Panc1 (cell line): ENCODE measurements around the gene CACTIN. TPM values are rescaled to one million over a fixed set of nuclear protein-coding genes. Genes with fewer than 3 reads are reported as not detected.
"Not testable (repeated sequence)": the region's sequence is repeated elsewhere in the genome, so short reads cannot be mapped to it uniquely, and the experiment has no call there.

Source experiments
- ATAC-seq: fragments of 200-7000 bp; cut with Tn5 transposase; 2 replicates; pipeline ENCODE4 v1.9.1; 2020; ENCODE audit warnings: mild to moderate bottlenecking, moderate library complexity
- BruUV-seq: library from RNA; stranded (reverse); fragments of 400-500 nt; replicated peaks from 2 replicates; lab custom pipeline; 2021; lab: Mats Ljungman, UMichigan
- CTCF ChIA-PET: fragments of 300-600 bp; sonication (Branson Sonifier 250); formaldehyde crosslinking; loops from one replicate; lab custom pipeline; 2022; ENCODE audit warnings: antibody characterized with exemption; lab: Charles Lee
- POLR2A ChIA-PET: fragments of 300-600 bp; sonication (Branson Sonifier 250); formaldehyde crosslinking; loops from one replicate; lab custom pipeline; 2022; ENCODE audit warnings: antibody characterized with exemption; lab: Charles Lee
- DNase-seq: peaks from one replicate; pipeline ENCODE4 v3.0.0-alpha.2; 2010; ENCODE audit warnings: low read depth, low spot score
- H3K27ac ChIP-seq: 2 replicates; pipeline ENCODE4 v1.5.1; 2011; ENCODE audit warnings: mild to moderate bottlenecking, low read length, inconsistent platforms
- H3K27me3 ChIP-seq: fragments of 200-500 bp; sonication (Bioruptor generic); 2 replicates; pipeline ENCODE4 v1.6.0; 2014; ENCODE audit warnings: low read length, inconsistent platforms; ENCODE audit not compliant: control insufficient read depth, insufficient read depth
- H3K36me3 ChIP-seq: fragments of 200-500 bp; sonication (Bioruptor generic); 2 replicates; pipeline ENCODE4 v1.5.1; 2014; ENCODE audit warnings: inconsistent platforms, mild to moderate bottlenecking, low read length, moderate library complexity; ENCODE audit not compliant: control insufficient read depth, insufficient read depth
- H3K4me1 ChIP-seq: 2 replicates; pipeline ENCODE4 v1.5.1; 2011; ENCODE audit warnings: inconsistent platforms, mild to moderate bottlenecking, low read length, moderate library complexity; ENCODE audit not compliant: control insufficient read depth, insufficient read depth
- H3K4me3 ChIP-seq, 2 experiments: 2 replicates each; pipeline ENCODE4 v1.5.1; 2011 to 2012; ENCODE audit warnings: low read depth in 2 of 2, low read length in 2 of 2, mild to moderate bottlenecking in 2 of 2, inconsistent platforms in 1 of 2, moderate library complexity in 1 of 2
- H3K9me3 ChIP-seq: fragments of 200-500 bp; sonication (Bioruptor generic); 2 replicates; pipeline ENCODE4 v1.5.1; 2014; ENCODE audit warnings: low read depth, mild to moderate bottlenecking, inconsistent platforms, low read length, moderate library complexity; ENCODE audit not compliant: control insufficient read depth, insufficient read depth
- CTCF ChIP-seq: fragments of 450-650 bp; IDR thresholded peaks from 2 replicates; pipeline ENCODE4 v1.5.1; 2017; ENCODE audit warnings: mild to moderate bottlenecking
- POLR2AphosphoS5 ChIP-seq: IDR thresholded peaks from 2 replicates; pipeline ENCODE4 v1.6.1; 2012; ENCODE audit warnings: mild to moderate bottlenecking, low read depth, low read length, moderate library complexity
- REST ChIP-seq, 2 experiments: IDR thresholded peaks; 2 replicates each; pipeline ENCODE4 v1.6.1; 2011 to 2012; ENCODE audit warnings: low read depth in 2 of 2, control low read depth in 1 of 2, low read length in 1 of 2, mild to moderate bottlenecking in 1 of 2, moderate library complexity in 1 of 2; ENCODE audit not compliant: insufficient read depth in 1 of 2
- SIN3A ChIP-seq: IDR thresholded peaks from 2 replicates; pipeline ENCODE4 v1.6.1; 2012; ENCODE audit warnings: low read depth, mild to moderate bottlenecking, low read length, moderate library complexity, borderline replicate concordance; ENCODE audit not compliant: insufficient read depth
- TCF7L2 ChIP-seq: IDR thresholded peaks from 2 replicates; pipeline ENCODE4 v1.6.1; 2011; ENCODE audit warnings: mild to moderate bottlenecking, low read depth, low read length, inconsistent platforms
- in situ Hi-C: cut with HindIII; loops from 2 replicates; pipeline ENCODE4 v1.10.0; 2016; ENCODE audit warnings: low sequenced_read_pairs, low pct_unique_long_range_greater_than_20kb
- intact Hi-C: fragments of 100-400 bp; cut with micrococcal nuclease; formaldehyde crosslinking; loops from one replicate; pipeline ENCODE4 v1.10.0; 2022; ENCODE audit not compliant: unreplicated experiment
- total RNA-seq: library from RNA; stranded (reverse); gene quantifications from one replicate; pipeline ENCODE4 v1.2.1, GENCODE V29; 2021; ENCODE audit not compliant: unreplicated experiment

The CACTIN gene
- total RNA-seq, 1 experiment from 2014 or later = 25.2 TPM

DNA sequence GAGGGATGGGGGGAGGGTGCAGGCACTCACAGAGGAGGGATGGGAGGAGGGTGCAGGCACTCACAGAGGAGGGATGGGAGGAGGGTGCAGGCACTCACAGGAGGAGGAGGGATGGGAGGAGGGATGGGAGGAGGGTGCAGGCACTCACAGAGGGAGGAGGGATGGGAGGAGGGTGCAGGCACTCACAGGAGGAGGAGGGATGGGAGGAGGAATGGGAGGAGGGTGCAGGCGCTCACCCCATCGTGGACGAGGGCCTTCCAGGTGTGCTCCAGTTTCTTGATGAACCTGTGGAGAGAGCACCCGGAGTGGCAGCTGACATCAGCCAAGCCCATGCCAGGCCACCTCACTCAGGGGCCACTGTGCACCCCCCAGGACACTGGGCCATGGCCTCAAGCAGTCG, 20.5 kb upstream of the CACTIN start:
- H3K36me3 ChIP-seq, POLR2A ChIA-PET, H3K4me3 ChIP-seq: not testable (repeated sequence)

DNA sequence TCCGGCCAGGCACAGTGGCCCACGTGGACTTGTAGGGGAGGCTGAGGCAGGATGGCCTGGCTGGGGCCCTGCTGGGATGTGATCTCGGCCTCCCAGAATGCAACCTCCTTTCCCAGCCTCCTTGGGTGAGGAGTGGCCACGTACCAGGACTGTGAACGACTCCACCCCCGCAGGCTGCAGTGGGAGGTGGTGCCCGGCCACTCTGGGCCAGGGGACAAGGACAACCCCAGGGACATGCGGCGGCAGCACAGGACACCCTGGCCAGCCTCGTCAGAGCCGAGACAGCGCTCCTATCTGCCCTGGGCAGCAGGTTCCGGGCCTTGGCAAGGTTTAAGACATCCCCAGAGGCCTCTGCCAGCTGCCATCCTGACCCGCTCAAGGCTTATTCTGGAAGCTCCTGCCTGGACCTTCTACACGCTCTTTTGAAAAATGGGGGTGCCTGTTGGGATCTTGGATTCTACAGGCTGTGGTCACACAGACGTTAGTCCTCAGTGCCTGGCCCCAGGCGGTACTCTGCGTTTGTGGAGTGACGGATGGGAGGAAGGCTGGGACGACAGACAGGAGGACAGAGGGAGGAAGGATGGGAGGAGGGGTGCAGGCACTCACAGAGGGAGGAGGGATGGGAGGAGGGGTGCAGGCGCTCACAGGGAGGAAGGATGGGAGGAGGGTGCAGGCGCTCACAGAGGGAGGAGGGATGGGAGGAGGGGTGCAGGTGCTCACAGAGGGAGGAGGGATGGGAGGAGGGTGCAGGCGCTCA, 19.9 kb upstream of the CACTIN start:
- H3K27ac ChIP-seq = no peak overlapping the region
- no peak overlapping the region for H3K4me3 ChIP-seq
- DNase-seq (no peak), ATAC-seq (no peak)
- intact Hi-C loops = no loop called here
- BruUV-seq = no TSS peak
- peaks cover 4% of the 10 kb centered on the region for H3K4me1 ChIP-seq
- H3K9me3 ChIP-seq = no peaks in the 10 kb centered on the region
- no peaks in the 10 kb centered on the region for H3K27me3 ChIP-seq
- ChIA-PET POLR2A (no interaction called here), CTCF (no interaction called here)
- TF ChIP-seq CTCF (no peak), SIN3A (no peak)
- no peaks in the 10 kb centered on the region for H3K36me3 ChIP-seq
- in situ Hi-C loops = no loop called here

More for the DNA sequence above, 20.5 kb upstream of the CACTIN start:
- intact Hi-C loops, H3K27ac ChIP-seq, H3K9me3 ChIP-seq, BruUV-seq, CTCF ChIA-PET, DNase-seq, H3K4me1 ChIP-seq, H3K27me3 ChIP-seq, ATAC-seq, in situ Hi-C loops: not testable (repeated sequence)

- TF ChIP-seq SIN3A (no peak), POLR2AphosphoS5 (no peak), TCF7L2 (no peak), REST (IDR thresholded peaks at IDR 0.05; ENCODE audit: insufficient read depth in 1 of 2, low read depth in 2 of 2, low read length in 1 of 2) (no peak), CTCF (no peak)
- no peak for ATAC-seq
- Histone ChIP-seq H3K27ac (no peak overlapping the region), H3K4me3 (no peak overlapping the region), H3K27me3 (no peaks in the 10 kb centered on the region), H3K4me1 (peaks cover 4% of the 10 kb centered on the region), H3K9me3 (no peaks in the 10 kb centered on the region), H3K36me3 (no peaks in the 10 kb centered on the region)
- ChIA-PET CTCF (no interaction called here), POLR2A (no interaction called here)
- intact Hi-C loops = no loop called here
- BruUV-seq = no TSS peak
- DNase-seq = no peak
- in situ Hi-C loops = no loop called here
Measured at GRCh38 chr19:3645726-3646125, 19.1 kb upstream of the CACTIN start.
